ENCODE results near the gene ADAMTS14. TPM values are rescaled to one million over a fixed set of nuclear protein-coding genes. Genes with fewer than 3 reads are reported as not detected.

Gene ADAMTS14
- total RNA-seq, 1 experiment from 2014 or later = 2.1 TPM

DNA sequence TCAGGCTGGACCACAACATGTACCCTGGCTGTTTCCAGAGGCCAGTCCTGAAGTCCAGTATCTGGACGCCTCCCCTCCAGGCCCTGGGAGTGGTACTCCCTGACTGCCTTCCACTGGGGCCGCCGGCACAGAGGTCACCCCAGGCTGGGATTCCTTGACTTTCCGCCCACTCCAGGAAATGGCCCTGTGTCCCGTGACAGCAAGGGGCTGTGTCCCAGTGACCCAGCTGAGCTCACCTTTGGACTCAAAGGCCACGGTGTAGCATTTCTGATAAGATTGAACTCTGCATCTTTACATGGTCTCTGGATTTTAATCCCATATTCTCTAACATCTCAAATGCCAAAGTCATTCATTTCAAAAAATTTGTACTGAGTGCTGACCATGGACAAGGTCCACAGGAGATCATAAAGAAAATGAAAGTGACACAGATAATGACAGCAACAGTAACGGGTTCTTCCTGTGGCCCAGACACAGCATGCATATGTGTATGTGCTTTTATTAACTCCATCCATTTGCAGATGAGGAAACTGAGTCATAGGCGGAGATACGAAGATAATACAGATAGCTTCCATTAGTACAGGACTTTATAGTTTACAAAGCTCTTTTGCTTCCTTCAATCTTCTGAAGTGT lies 5.4 kb downstream of the ADAMTS14 start (continued):
- TF ChIP-seq, protein P1, sequence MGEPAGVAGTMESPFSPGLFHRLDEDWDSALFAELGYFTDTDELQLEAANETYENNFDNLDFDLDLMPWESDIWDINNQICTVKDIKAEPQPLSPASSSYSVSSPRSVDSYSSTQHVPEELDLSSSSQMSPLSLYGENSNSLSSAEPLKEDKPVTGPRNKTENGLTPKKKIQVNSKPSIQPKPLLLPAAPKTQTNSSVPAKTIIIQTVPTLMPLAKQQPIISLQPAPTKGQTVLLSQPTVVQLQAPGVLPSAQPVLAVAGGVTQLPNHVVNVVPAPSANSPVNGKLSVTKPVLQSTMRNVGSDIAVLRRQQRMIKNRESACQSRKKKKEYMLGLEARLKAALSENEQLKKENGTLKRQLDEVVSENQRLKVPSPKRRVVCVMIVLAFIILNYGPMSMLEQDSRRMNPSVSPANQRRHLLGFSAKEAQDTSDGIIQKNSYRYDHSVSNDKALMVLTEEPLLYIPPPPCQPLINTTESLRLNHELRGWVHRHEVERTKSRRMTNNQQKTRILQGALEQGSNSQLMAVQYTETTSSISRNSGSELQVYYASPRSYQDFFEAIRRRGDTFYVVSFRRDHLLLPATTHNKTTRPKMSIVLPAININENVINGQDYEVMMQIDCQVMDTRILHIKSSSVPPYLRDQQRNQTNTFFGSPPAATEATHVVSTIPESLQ (CRISPR knock-in tag; IDR thresholded peaks at IDR 0.05) = no peak
- TF ChIP-seq, protein P2, sequence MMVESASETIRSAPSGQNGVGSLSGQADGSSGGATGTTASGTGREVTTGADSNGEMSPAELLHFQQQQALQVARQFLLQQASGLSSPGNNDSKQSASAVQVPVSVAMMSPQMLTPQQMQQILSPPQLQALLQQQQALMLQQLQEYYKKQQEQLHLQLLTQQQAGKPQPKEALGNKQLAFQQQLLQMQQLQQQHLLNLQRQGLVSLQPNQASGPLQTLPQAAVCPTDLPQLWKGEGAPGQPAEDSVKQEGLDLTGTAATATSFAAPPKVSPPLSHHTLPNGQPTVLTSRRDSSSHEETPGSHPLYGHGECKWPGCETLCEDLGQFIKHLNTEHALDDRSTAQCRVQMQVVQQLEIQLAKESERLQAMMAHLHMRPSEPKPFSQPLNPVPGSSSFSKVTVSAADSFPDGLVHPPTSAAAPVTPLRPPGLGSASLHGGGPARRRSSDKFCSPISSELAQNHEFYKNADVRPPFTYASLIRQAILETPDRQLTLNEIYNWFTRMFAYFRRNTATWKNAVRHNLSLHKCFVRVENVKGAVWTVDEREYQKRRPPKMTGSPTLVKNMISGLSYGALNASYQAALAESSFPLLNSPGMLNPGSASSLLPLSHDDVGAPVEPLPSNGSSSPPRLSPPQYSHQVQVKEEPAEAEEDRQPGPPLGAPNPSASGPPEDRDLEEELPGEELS (CRISPR knock-in tag; IDR thresholded peaks at IDR 0.05) = no peak
- no peak for TF ChIP-seq ZNF219 (CRISPR knock-in tag; IDR thresholded peaks at IDR 0.05; ENCODE audit: borderline replicate concordance)

DNA sequence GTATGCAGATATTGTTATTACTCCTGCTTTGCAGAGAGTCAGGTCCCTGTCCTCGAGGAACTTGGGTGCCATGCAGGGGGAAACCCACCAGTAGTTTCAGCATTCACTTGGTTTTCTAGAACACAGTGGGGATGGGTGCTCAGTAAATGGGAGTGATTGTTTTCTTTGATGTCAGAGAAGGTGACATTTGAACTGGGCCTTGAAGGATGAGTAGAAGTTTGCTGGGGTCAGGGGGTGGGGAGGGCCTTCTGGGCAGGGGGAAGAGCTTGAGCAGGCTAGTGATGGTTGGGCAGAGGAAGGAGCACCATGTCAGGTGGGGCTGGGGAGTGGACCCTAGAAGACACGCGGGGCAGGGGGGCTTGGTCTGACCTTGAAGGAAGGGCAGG lies 5.9 kb downstream of the ADAMTS14 start:
- Mint-ChIP-seq H3K4me1 (peaks cover 16% of the 10 kb centered on the region), H3K9me3 (no peaks in the 10 kb centered on the region), H3K27ac (no peak overlapping the region), H3K27me3 (ENCODE audit: low read depth) (peaks cover 5% of the 10 kb centered on the region), H3K4me3 (no peak overlapping the region), H3K36me3 (no peaks in the 10 kb centered on the region)
- ATAC-seq (no peak), DNase-seq (ENCODE audit: low spot score) (no peak)
- CTCF ChIA-PET = no interaction called here
- POLR2A ChIA-PET = no interaction called here
- no peak for TF ChIP-seq NR1H2 (CRISPR knock-in tag; IDR thresholded peaks at IDR 0.05)
- no peak for TF ChIP-seq MYBL2 (CRISPR knock-in tag; IDR thresholded peaks at IDR 0.05)
- TF ChIP-seq RELA (CRISPR knock-in tag; IDR thresholded peaks at IDR 0.05; ENCODE audit: borderline replicate concordance) = no peak
- TF ChIP-seq, protein P2 (CRISPR knock-in tag; IDR thresholded peaks at IDR 0.05) = no peak
- TF ChIP-seq, protein P3, sequence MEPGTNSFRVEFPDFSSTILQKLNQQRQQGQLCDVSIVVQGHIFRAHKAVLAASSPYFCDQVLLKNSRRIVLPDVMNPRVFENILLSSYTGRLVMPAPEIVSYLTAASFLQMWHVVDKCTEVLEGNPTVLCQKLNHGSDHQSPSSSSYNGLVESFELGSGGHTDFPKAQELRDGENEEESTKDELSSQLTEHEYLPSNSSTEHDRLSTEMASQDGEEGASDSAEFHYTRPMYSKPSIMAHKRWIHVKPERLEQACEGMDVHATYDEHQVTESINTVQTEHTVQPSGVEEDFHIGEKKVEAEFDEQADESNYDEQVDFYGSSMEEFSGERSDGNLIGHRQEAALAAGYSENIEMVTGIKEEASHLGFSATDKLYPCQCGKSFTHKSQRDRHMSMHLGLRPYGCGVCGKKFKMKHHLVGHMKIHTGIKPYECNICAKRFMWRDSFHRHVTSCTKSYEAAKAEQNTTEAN (CRISPR knock-in tag; IDR thresholded peaks at IDR 0.05) = no peak
- TF ChIP-seq, protein P4, sequence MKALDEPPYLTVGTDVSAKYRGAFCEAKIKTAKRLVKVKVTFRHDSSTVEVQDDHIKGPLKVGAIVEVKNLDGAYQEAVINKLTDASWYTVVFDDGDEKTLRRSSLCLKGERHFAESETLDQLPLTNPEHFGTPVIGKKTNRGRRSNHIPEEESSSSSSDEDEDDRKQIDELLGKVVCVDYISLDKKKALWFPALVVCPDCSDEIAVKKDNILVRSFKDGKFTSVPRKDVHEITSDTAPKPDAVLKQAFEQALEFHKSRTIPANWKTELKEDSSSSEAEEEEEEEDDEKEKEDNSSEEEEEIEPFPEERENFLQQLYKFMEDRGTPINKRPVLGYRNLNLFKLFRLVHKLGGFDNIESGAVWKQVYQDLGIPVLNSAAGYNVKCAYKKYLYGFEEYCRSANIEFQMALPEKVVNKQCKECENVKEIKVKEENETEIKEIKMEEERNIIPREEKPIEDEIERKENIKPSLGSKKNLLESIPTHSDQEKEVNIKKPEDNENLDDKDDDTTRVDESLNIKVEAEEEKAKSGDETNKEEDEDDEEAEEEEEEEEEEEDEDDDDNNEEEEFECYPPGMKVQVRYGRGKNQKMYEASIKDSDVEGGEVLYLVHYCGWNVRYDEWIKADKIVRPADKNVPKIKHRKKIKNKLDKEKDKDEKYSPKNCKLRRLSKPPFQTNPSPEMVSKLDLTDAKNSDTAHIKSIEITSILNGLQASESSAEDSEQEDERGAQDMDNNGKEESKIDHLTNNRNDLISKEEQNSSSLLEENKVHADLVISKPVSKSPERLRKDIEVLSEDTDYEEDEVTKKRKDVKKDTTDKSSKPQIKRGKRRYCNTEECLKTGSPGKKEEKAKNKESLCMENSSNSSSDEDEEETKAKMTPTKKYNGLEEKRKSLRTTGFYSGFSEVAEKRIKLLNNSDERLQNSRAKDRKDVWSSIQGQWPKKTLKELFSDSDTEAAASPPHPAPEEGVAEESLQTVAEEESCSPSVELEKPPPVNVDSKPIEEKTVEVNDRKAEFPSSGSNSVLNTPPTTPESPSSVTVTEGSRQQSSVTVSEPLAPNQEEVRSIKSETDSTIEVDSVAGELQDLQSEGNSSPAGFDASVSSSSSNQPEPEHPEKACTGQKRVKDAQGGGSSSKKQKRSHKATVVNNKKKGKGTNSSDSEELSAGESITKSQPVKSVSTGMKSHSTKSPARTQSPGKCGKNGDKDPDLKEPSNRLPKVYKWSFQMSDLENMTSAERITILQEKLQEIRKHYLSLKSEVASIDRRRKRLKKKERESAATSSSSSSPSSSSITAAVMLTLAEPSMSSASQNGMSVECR (CRISPR knock-in tag; IDR thresholded peaks at IDR 0.05; ENCODE audit: borderline replicate concordance) = no peak
- TF ChIP-seq, protein P5, sequence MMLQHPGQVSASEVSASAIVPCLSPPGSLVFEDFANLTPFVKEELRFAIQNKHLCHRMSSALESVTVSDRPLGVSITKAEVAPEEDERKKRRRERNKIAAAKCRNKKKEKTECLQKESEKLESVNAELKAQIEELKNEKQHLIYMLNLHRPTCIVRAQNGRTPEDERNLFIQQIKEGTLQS (CRISPR knock-in tag; conservative IDR thresholded peaks at IDR 0.05) = no peak
- TF ChIP-seq SMAD3 (CRISPR knock-in tag; IDR thresholded peaks at IDR 0.05; ENCODE audit: borderline replicate concordance) = no peak

Data from WTC11 (cell line).